GM18858 (cell line): Measurements from ENCODE around the gene SND1.

Experiments used
- ATAC-seq: cut with Tn5 transposase; IDR thresholded peaks from one replicate; pipeline ENCODE4 v1.9.1; 2021; ENCODE audit not compliant: unreplicated experiment

SND1 gene

DNA sequence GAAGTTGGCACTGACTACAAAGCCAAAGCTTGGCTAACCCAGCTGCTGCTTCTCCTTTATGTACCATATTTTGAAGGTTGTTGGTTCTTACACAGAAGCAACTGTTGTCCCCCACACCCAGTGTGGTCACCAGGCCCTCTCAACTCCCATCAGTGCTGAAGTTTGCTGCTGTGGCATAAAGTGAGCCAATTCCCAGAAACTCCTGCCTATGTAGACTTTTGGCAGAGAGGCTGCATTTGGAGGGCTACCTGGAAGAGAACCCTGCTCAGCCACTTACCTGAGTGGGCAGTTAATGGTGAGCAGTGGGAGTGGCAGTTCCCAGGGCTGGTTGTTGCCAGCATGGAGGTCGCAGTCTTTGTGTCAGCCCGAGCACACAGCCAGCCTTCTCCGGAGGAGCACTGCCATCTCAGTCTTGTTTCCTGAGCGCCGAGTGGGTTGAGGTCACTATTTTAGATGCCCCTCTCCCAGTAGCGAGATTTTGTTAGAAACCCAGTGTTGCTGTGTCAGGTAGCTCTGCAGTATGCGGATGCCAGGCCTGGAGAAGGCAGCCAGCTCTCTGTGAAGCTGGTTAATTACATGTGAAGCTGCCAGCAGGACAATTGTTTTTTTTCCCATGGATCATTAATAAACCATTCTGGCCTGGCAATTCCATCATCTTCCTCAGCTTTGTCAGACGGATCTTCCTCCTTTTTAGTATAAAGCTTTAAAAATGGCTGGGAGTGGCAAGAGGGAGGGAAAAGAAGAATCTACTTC lies 354.7 kb downstream of the SND1 start:
- no peak for ATAC-seq

DNA sequence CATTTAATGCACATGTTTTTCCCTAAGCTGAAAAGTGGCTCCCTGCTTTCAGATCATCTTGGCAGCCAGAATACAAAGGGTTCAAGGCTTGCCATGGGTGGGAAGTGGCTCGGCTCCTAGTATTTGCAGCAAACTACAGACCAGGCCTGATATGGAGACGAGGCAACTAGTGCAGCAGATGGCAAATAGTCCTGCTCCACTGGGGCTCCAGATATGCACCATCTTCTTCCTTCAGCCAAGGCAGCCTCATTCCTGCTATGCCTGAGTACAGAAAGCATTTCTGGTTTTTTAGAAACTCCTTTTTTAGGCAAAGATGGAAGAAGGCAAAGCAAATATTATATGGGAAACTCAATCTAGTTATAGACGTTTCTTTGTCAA lies 355.3 kb downstream of the SND1 start:
- no peak for ATAC-seq

DNA sequence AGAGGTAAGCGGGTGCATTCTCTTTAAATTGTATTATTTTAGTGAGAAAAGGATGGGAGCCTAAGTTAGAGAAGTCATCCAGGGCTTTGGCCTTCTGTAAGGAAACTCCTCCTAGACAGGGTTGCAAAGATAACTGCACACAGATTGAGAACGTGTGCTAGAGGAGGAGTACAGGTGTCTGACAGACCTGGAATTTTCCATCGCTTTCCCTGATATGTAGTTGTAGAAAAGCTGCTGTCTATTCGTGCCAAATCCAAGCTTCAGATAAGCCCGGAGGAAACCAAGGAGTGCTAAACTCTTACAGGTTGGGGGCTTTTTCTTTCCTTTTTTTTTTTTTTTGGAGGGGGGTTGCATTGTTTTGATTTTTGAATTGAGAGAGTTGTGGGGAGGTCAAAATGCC lies 356.1 kb downstream of the SND1 start:
- no peak for ATAC-seq

DNA sequence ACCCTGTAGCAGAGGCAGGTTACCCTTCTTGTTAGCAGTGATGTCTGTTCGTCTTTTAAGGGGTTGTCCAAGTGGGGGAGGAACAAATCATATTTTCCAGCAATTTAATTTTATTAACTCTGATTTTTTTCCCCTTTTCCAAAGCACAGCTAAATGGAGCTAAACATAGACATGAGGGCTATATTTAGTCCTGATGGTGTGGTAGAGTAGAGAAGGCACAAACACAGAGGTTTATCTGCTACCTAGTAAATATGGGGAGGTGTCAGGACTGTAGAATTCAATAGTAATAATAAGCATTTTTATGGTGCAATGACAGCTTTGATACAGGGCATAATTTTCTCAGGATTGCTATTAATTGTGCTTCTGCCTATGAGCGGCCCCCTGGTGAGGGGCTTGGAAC lies 356.8 kb downstream of the SND1 start:
- no peak for ATAC-seq

DNA sequence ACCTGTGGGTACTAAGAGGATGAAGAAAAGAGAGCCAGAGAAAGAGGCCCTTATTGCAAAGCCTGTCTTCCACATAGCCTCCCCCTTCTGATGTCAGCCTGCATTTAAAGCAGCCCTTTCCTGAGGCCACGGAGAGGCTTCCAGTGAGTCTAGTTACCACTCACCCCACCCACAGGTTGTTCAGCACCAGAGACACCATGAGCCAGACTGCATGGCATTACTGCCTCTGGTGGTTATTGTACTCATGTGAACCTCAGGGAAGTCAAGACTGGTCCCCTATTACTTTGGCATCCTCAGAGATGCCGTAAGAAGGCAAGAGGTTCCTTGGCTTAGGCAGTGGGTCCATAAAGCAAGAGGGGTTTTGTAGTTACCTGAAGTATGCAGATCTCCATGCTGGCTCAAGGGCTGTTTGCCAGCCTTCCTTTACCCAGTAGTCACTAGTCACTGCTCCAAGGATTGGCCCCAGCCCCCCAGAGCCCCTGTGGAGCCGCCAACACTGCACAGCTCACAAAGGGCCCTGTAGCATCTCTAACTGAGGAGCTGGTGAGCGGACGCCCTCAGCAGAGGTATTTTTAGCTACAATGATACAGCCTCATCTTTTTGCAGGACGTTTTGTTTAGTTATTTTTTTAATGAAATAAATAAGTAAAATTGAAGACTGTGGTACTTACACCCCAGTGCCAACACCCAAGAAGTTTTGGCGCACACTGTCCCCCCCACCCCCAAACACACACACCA lies 358.6 kb downstream of the SND1 start:
- ATAC-seq, result no peak

DNA sequence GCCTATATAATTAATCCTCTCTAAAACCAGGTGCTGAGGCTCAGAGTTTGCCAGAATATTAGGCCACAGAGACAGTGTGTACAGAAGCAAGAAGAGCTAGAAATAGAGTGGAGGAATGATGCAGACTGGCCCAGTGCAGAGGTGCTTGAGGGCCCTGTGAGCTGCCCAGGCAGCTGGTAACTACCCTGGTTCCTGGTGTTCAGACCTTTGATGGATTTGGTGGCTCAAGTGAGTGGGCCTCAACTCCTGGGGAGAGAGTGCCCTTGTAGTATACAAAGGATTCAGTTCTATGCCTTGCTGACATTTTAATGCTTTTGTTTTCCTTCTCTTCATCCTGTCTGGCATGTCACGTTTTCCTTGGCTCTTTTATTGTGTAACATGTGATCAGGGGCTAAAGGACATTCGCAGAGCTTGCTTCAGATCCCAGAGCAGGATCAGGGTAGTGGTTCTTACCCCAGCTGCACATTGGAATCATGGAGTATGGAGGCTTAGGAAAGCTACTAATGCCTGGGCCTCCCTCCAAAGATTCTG lies 359.2 kb downstream of the SND1 start:
- no peak for ATAC-seq

DNA sequence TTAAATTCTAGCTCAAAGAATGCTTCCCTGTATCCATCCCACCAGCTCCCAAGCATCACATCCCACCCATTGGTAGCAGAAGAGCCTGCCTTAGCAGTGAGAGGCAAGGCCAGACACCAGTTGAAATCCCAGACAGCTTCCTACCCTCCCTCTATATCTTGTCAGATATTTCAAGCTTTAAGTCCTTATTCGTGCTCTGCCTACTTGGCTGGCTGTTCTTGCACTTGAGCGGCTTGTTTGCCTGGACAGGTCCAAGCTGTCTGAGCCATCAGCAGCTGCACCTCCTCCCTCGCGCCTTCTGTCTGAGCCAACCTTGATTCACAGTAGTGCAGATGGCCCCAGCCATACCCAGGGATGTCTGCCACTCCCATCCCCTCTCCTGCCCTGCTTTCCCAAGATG lies 362.8 kb downstream of the SND1 start:
- no peak for ATAC-seq

DNA sequence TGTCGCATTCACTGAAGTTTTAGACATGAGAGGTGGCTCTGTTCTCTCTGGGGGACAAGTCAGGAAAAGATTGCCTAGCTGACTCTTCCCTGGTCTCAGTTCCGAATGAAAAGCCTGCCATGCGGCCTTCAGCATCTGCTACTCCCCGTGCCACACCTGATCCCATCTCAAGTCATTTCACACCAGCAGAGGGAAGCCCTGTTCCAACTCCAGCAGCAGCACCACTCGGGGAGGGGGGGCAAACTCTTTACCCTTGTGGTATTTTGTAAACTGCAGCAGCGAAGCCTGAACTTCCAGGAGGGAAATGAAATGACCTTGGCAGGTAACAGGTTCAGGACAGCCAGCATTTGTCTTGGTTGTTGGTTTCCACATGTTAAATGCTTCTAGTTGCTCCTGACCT lies 365.5 kb downstream of the SND1 start:
- ATAC-seq, result no peak

DNA sequence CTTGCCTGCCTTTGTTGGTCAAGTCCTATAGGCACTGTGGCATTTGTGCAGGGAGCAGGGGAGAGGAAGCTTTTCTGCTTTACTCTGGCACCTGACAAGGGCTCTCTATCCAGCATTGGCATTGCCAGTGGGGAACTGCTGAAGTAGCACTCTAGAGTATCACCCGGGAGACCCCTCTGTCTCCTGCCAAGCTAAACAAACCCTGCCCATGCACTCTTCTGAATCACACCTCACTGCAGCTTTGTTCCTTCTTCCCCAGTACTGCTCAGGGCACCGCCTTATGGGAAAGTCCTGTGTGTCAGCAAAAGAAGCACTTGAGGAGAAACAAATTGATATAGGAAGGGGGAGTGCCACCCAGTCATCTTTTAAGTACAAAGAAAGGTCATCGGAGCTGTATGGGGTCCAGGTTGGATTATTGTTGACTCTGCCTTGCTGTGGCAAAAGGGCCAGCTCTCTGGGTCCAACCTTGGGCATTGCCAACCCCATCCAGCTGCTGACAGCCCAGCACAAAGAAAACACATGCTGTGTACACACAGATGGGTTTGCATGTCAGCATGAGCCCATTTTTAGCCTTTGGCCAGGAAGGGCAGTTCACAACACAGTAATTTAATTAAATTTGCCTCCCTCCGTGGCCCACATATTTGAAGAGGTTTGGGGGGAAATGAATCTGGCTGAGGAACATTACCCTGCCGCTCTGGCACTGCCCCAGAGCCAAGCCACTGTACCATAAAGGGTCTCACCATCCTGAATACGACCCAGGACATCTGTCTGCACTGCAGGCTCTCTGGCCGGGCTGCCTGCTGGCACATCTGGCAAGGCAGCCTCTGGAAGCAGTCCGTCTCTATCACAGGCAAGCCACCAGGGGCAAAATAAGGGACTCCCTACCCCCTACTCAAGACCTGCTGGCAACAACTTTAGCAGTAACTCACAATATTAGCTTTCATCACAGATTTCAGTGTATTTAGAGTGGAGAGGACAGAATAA lies 366.2 kb downstream of the SND1 start:
- no peak for ATAC-seq

DNA sequence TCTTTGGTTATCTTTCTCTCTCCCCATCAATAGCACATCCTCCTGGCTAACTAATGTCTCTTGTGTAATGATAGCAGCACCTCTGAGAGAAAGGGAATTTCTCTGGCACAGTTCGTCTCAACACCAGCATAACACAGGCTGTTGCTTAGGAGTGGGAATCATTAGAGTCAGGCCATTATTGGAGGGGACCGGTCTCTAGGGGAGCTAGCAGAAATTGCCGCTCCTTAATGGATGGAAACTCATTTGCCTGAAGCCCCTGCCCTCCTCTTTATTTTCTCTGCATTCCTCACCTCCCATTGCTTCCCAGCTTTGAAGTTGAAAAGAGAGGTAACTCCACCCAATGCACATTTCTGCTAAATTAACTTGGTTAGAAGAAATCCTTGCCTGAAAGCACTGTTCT lies 367.3 kb downstream of the SND1 start:
- no peak for ATAC-seq

DNA sequence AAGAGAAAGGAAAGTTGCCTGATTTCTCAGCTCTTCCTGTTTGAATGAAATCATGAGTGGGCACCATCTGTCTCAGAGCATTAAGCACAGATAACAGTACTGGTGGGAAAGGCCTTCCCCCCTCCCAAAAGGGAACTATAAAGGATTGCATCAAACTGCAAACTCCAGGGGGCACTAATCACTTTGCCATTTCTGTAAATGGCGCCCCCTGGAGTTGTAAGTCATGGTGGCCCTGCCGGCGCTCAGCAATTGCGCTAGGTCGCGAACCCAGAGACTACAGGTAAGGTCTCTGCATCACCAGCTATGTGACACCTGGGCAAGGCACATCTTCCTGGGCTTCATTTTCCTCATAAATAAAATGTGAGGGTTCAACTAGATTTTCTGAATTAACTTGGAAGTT lies 368.2 kb downstream of the SND1 start:
- no peak for ATAC-seq

DNA sequence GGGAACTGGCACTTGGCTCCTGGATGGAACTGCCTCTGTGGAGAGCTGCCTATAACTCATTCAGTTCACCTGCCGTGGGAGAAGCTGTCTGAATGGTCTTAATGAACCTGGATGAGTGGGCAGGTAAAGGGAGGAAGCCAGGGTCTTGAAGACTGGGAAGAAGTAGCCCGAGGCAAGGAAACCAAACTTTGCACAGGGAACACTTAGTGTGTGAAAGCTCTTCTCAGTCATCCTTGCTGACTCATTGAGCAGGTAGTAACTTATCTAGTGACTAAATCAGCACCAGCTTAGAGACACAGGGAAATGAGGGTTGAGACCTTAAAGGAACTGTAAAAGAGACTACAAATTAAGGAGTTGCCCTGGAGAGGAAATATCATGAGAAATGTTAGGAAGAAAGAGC lies 369.4 kb downstream of the SND1 start:
- ATAC-seq, result no peak

DNA sequence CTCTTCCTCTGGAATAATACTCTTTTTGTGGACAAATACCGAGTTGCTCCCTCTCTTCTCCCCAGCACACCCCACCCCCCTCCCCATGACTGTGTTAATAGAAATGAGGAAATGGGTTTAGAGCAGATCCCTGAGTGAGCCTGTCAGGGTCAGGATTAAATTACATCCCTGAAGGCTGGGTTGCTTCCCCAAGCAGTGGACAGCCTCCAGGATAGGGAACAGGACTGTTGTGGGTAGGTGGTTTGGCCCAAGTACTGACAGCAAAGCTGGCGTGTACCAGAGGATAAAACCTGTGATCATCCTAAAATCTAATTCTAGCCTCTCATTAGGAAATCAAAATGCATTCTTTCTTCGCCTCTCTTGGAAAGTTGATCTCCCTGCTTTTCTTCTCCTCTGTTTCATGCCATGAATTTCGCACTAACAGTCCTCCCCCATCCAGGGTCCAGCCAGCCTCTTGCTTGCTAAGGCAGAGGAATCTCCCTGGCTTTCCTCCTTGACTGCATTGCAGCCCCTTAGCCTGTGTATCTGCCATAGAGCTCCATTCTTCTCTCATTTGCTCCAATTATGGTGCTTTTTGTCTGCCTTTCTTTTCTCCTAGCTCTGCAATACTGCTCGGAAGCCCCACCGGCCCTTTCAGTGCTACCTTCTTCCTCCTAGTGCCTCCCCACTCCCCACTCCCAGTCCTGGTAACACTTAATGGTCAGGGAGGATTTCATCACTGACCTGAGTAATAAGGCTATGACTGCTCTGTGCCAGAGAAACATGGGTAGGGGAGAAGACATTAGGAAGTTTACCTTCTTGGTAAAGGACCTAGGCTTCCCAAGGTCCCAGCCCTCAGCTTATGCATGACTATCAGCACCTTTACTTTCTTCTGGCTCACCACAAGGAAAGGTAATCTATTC lies 370.9 kb downstream of the SND1 start:
- ATAC-seq, result no peak

DNA sequence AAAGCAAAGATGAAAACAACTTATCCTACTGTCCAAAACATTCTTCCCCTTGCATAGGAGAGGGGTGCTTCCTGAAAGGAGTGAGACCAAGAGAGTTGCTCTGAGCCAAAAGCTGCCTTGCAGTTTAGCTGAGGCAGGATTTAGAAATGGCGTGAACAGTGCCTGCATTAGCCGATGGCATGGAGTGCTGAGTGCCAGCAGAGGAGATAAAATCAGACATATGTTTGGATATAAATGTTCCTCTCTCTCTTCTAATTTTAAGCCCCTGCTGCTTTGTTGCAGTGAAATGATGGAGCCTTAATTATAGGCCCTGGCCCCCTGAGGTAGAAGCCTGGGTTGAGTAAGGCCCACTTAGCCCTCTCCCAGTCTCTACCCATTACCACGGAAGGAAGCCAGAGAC lies 372.2 kb downstream of the SND1 start:
- ATAC-seq, result no peak

DNA sequence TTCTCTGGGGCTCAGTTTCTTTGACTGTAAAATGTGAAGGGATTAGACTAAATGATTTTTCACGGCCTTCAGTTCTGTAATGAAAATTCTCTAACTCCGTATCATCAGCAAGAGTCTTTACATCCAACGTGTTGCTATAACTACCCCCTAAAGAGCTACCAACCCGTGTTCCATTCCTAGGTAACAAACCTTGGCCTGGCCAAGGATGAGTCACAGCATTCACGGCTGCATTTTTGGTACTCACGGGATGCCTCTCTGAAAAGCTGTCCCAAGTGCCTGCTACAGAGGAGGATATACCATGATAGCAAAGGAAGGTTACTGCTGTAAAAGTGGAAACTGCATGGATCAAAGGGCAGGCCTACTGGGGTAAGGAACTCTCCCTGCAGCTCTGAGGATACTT lies 373.4 kb downstream of the SND1 start:
- ATAC-seq, result no peak

DNA sequence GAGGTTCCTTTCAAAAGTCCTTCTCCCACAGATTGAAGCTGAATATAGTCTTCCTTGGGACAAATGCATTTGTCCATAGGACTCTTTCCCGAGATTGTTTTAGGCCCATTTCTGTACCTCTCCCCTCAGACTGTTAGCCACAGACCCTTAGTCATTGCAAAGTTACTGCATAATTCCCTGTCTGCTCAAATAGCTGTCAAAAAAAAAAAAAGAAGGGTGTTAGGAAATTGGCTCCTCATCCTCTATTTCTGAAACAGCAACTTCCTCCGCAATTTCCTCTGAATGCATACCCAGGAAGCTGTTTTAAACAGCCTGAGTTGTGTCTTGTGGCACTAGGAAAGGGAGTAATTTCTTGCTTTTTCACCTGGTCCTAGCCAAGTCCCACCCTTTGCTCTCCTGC lies 373.8 kb downstream of the SND1 start:
- no peak for ATAC-seq

DNA sequence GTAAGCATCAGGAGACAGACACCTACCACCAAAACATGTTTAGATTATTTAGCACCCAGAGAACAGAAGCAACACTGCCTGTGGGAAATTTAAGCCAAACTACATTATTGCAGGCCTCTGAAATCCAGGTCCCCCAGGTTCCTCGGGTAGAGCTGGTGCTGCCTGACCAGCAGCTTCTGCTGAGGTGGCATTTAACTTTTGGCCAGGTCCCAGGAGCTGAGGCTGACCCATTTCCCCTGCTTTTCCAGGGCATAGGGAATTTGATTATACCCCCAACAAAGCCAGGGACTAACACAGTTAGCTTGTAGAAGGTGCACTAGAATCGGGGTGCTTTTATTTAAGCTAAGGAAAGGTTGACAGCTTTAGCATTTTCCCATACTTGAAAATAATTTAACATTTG lies 374.6 kb downstream of the SND1 start:
- ATAC-seq, result no peak

DNA sequence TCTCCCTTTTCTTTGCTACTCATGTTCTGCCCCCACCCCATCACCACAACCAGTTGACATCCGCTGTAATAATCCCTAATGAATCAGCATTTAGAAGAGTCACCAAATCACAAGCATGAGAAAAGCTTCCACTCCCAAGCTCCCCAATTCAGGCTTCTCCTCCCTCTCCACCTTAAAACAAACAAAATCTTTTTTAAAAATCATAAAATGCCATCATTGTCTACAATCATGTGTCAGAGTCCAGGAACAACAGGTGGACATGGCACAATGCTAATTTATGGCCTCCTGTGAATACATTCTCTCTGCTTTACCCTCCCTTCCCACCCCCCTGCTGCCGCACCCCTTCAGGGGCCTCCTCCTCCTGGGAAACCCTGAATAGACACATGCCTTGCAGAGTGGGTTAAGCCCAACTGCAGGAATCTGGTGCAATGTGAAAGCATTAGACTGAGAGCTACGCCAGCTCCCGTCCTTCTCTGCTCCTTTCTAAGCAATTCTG lies 375.5 kb downstream of the SND1 start:
- ATAC-seq, result no peak

DNA sequence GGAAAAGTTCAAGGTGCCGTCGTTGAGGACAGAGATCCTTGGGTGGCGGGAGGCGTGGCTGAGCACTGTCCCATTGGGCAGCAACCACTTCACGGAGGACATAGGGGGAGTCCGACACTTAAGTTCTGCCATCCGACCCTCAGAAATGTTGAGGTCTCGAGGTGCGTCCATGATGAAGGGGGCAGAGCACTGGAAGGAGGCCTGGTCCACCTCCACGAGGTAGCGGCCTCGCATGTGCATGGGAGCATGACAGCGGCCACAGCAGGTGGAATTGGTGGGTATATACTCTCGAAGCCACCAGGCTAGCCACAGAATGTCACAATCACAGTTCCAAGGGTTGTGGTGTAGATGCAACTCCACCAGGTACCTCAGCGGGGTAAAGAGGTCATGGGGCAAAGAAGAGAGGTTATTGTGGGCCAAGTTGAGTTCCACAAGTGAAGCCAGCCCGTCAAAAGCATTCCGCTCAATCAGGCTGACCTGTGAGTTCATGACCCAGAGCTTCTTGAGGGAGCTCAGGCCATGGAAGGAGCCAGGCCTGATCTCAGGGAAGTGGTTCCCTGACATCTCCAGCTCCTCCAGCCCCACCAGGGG lies 377.5 kb downstream of the SND1 start:
- ATAC-seq, result no peak

DNA sequence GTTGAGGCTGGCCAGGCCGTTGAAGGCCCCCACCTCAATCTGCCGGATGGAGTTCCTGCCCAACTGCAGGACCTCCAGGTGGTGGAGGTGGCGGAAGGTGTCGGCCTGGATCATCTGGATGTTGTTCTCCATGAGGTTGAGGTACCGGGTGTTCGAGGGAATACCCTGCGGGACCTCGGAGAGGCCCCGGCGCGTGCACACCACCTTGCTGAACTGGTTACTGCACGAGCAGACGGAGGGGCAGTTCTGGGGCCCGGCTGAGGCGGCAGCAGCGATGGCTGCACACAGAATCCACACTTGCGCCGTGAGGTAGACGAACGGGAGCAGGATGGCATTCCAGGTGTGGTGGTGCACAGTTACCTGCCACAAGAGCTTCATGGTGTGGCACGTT lies 378.3 kb downstream of the SND1 start:
- ATAC-seq, result no peak
